LNCAP (cell line): ENCODE measurements around the gene IGFBP2.

Experiments used
- TF ChIP-seq, protein P1 (sequence below): fragments of 450-650 bp; IDR thresholded peaks from 2 replicates; pipeline ENCODE4 v1.5.1; 2017; ENCODE audit warnings: mild to moderate bottlenecking

IGFBP2 gene

DNA sequence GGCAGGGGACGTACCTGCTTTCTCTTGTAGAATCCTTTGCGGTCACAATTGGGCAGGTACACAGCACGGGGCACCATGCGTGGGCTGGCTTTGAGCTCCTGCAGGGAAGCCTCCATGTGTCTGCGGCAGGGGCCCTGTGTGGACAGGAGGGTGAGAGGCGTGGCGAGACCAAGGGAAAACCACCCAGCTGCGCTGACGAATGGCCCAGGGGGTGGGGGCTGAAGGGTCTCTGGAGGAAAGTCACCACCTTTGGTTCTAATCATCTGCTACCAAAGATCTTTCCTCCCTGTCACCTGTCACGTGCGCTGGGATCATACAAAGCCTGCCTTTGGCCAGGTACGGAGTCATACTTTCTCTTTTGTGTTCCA, 44.9 kb downstream of the IGFBP2 start:
- TF ChIP-seq, protein P1, sequence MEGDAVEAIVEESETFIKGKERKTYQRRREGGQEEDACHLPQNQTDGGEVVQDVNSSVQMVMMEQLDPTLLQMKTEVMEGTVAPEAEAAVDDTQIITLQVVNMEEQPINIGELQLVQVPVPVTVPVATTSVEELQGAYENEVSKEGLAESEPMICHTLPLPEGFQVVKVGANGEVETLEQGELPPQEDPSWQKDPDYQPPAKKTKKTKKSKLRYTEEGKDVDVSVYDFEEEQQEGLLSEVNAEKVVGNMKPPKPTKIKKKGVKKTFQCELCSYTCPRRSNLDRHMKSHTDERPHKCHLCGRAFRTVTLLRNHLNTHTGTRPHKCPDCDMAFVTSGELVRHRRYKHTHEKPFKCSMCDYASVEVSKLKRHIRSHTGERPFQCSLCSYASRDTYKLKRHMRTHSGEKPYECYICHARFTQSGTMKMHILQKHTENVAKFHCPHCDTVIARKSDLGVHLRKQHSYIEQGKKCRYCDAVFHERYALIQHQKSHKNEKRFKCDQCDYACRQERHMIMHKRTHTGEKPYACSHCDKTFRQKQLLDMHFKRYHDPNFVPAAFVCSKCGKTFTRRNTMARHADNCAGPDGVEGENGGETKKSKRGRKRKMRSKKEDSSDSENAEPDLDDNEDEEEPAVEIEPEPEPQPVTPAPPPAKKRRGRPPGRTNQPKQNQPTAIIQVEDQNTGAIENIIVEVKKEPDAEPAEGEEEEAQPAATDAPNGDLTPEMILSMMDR = no peak

DNA sequence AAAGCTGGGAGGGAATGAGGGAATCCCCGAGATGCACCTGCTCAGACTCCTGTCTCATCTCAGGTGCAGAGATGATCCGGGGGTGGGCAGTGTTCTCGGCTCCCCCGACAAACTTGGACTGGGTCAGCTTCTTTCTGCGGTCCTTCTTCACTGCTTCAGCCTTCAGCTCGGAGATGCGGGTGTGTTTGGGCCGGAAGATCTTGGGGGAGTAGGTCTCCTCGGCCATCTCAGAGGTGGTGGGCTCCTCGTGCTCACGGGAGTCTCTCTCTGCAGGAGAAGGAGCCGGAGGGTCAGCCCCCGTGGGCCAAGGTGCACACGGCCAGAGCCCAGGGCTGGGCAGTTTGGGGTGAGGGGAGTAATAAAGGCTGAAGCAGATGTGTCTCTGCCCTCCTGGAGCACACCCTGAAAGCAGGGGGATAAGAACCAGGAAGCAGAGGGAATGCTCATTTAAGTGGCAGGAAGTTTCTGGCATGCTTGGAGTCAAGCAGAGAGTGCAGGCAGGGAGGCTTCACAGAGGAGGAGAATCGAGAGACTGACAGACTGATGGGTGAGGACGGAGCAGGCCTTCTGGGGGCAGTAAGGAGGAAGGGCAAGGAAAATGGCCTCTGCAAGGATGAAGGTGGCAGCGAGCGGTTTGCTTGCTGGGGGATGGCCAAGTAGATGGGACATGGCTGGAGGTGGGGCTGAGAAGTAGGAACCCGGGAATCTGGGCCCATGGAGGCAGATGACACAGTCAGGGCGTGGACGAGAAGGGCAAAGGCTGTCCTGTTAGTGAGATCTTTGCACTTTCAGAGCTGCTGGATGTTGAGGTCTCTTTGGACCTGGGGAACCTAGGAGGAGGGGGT, 45.8 kb downstream of the IGFBP2 start:
- TF ChIP-seq, protein P1 = no peak

DNA sequence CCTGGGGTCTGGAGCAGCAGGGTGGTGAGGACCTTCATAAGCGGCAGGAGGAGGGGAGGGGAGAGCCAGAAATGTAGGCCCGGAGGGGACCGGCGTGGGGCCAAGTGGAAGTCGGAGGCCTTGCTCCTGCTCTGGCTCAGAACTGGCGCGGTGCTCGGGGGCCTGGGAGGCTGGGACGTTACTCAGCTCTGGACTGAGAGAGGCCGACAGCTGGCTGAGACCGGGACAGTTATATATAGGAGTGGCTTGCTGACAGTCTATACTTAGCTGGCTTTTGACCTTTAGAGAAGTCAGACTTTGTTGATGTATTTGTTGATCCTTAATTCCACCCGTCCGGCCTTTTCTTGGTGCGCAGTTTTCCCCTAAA, 46.4 kb downstream of the IGFBP2 start:
- TF ChIP-seq, protein P1 = no peak

DNA sequence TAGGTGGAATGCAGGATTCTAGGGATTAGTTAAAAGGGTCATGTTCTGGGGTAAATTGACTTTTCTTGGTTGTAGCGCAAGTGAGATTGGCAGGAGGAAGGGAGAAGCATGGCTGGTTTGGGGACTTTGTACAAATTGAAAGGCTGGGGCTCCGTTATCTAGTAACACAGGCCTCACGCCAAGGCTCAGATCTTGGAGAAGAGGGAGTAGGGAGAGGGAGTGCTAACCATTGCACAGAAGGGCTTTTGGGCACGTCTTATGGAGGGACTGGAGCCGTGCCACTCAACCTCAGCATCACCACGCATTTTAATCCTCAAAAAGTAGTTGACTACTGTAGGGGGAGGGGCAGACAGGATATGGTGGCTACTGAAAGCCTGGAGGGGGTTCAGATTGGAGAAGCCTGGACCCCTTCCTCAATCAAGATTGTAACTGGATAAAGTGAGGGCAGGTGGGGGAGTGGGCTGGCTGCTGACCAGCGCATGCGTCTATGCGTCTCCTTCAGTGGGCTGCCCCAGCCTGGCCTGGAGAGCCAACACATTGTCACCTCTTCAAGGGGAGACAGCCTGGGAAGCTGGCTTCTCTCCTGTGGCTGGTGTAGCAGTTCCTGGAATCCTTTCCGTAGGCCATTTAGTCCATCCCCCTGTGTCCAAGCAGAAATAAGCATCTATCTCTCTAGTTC, 47.9 kb downstream of the IGFBP2 start:
- TF ChIP-seq, protein P1 = no peak

DNA sequence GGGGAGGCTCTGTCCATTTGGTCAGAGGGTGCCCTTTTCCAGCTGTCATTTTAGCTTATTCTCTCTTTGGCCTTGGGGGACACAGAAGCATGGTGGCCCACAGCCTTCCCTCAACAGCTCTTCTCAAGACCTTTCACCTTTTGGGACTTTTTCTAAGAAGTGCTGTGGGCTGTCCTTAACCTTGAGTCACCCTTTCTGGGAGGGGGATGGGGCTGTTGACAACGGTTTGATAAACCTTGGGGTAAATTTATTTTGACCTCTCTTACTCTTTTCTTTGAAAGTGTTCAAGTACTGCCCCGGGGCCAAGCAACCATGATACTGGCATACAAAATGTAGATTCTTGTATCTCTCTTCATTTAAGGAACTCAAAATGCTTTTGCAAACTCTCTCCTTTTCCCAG, 48.5 kb downstream of the IGFBP2 start:
- TF ChIP-seq, protein P1 = no peak

DNA sequence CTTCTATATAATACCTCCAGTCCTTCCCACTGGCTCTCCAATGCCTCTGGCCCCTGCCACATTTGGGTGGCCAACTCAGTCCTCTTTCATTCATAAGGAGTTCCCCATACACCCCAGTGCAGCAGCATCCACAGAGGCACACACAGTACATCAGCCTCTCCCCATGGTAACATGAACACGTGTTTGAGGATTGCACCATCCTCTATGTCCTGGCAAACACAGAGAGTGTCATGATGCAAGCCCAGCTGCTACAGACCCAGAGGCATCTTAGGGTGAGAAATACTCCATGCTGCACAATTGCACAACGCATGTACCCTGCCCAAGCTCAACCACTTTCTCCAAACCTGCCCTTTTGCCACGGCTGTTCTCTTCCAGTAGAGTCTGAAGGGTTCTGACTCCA, 50.6 kb downstream of the IGFBP2 start:
- TF ChIP-seq, protein P1 = no peak

DNA sequence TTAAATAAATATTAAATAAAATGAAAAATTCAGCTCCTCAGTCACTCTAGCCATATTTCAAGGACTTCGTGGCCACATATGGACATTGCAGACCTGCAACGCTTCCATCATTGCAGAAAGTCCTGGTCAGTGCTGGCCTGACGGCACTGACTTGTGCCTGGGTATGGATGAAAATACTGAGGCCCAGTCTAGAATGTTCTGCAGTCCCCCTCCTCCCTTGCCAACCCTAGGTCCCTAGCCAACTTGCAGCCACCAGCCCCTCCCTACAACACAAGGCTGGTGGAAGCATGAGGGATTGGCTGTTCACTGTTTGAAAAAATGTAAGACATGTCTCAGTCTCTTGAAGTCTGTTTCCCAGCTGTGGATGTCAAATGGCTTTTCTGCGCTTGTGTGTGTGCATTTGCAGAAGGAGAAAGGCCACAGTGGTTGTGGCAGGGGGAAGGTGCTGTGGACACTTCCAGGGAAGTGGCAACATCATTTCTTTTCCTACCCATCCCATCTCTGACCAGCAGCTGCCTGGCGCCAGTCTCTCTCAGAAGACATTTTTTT, 52.2 kb downstream of the IGFBP2 start:
- TF ChIP-seq, protein P1 = no peak
